ENCODE data around the gene OSBPL10.

OSBPL10 gene

GRCh38 chr3:31924610-31925270 lies 56.3 kb downstream of the OSBPL10 start:
- no peak for DNase-seq (ENCODE audit: low read depth)

DNA sequence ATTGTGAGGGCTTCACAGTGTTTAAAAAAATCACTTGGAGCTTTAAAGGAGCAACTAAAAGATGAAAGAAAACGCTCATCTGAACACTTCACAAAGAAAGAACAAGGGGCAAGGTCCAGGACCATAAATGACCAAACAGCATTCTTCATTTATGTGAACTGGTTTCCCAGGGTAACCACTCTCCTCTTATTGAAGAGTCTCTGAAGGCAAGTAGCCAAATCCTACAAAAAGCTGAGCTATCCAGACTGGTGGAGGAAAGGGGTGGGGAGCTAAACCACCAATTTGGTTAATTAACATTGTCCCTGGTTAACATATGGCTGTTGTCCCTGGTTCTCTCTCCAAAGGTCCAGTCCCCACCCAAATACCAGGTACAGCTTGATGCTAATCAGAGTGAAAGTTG lies 58.1 kb downstream of the OSBPL10 start:
- no peak for DNase-seq (ENCODE audit: low read depth)

GRCh38 chr3:31921837-31922236 lies 59.2 kb downstream of the OSBPL10 start:
- no peak for DNase-seq (ENCODE audit: low read depth)

DNA sequence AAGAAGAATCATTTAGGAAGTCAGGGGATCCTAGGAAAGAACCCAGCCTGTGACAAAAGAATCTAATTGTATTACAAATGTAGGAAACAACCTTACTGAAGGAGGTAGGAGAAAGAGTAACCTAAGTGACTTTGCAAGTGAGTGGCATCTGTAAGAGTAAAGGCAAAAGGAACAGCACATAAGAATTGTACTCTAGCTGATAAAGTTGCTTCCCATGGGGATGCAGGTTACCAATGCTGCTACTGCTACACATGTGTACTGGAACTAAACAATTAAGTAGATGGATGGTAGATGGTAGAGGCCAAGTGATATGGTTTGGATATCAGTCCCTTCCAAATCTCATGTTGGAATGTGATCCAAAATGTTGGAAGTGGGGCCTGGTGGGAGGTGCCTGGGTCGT lies 60.8 kb downstream of the OSBPL10 start:
- no peak for DNase-seq (ENCODE audit: low read depth)

DNA sequence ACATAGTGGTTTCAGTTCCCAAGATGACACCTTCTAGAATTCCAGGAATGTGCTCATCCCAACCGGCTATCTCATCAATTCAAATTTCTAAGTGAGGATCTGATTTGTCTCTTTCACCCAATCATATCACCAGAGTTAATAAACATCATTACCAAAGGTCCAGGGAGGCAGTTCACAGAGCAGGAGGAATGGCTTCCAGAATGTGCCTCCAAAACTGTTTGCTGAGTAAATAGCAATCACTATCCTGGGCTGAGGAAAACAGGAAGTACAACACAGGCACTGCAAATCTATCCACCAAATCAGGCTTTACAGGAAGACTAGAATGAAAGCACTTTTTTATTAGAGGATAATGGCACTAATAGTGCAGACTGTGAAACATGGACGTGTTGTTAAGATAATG lies 61.5 kb downstream of the OSBPL10 start:
- DNase-seq (ENCODE audit: low read depth), result no peak

DNA sequence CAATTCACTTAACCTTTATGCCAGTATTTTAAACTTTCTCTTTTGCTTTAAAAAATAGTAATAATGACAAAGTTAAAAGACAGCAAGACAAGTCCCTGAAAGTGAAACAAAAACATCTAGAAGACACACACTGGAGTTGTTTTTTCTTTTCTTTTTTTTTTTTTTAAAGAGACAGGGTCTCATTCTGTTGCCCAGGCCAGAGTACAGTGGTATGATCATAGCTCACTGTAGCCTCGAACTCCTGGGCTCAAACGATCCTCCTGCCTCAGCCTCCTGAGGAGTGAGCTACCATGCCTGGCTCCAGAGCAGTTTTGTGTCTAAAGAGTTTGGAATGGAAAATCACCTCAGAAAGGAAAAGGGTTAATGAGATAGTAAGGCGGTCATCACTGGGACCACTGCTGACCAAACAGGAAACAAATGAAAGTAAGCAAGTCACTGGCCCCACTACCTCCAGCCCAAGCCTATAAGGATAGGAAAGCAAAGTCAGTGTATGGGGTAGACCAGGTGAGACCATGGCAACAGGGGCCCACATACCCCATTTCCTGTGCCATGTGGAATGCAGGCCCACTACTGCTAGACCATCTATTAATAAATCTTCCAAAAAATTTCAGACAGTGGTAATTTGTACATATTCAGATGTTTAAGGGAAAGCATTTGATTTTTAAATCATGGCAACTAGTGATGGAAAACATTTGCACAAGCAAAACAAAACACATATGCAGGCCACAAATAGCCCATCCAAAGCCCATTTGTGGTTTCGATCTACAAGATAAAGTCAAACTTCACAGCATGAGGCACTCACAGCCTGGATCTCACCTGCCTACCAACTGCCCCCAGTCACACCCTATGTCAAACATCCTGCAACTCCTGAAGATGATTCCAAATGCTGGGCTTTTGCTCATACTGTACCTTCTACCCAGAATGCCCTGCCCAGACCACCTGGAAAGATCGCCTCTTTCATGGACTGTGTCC lies 62.6 kb downstream of the OSBPL10 start:
- no peak for DNase-seq (ENCODE audit: low read depth)

DNA sequence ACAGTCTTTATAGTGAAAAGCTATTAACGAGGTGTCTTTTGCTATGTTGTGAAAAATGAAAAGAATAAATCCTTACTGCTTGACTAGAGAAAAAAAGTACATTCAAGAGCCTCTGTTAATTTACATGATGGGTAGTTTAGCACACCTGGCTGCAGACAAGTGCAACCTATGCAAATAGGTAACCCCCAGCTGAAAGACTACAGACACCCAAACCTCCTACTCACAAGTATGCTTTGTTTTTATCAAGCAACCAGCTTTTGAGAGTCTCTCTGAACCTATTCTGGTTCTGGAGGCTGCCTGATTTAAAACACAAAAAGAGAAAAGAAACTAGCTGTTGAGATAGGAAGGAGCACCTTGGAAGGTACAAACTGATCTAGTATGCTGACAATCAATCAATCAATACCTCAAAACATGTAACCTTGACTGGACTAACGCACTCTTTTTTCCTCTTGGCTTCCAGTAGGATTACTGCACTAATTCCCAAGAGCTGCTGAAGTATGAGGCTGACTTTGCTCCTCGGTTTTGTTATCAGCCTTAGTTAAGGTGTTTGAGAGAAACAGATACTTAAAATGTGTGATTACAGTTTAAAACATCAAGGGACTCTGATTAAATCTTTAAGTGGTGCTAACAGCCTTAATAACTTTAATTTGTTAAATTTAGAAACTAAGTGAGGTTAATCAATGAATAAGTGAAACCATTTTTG lies 63.6 kb downstream of the OSBPL10 start:
- no peak for DNase-seq (ENCODE audit: low read depth)

GRCh38 chr3:31911643-31912042 lies 69.4 kb downstream of the OSBPL10 start:
- DNase-seq (ENCODE audit: low read depth), result no peak

DNA sequence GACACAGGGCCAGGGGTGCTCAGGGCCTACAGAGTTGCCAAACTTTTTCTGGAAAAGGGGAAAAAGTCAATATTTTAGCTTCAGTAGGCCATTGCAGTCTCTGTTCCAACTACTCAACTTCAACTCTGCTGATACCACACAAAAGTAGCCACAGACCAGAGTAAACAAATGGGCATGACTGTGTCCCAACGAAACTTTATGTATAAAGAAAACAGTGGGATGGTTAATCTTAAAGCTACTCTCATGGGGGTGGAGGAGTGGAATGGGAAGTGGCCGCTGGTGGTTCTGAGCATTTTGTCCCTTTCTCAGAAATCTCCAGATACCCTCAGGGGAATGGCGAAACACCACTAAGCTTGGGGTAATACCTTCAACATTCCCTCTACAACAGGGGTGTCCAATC lies 69.9 kb downstream of the OSBPL10 start:
- no peak for DNase-seq (ENCODE audit: low read depth)

GRCh38 chr3:31909455-31909854 lies 71.6 kb downstream of the OSBPL10 start:
- DNase-seq (ENCODE audit: low read depth), result no peak

DNA sequence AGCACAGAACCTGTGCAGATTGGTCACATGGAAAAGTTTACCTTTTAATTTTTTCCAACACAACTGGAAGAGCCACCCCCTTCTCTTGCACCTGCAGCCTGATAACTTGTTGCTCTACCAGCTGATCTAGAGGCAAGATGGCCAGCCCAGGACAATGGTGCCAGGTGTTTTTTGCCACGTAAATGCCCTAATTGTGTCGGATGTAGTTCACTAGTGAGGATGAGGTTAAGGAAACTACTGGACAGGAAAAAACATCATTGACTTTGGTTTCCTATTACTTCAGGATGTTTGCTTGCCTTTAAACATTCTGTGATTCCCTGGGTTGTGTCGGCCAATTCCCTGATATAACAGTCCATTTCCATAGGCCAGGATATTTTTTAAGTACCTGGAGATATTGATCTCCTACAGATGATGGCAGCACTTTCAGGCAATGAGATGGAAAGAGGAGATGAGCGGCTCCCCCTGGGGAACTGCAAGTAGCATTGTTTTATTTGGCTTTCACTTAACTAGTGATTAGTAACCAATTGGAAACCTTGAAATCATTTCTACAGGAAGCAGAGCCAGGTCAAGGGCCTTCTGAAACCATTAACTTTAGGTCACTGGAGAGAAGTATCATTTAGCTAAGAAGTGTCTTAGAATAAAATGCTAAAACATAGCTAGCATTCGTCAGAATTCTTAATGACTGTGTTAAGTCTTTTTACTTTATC lies 72.5 kb downstream of the OSBPL10 start:
- peak; percentile 38 for DNase-seq (ENCODE audit: low read depth)

- DNase-seq (ENCODE audit: low read depth), result no peak
These were observed 74.9 kb downstream of the OSBPL10 start for GRCh38 chr3:31906182-31906581.

GRCh38 chr3:31903686-31904431 lies 77.2 kb downstream of the OSBPL10 start:
- DNase-seq (ENCODE audit: low read depth), result no peak

GRCh38 chr3:31900583-31900982 lies 80.5 kb downstream of the OSBPL10 start:
- DNase-seq (ENCODE audit: low read depth), result no peak

- no peak for DNase-seq (ENCODE audit: low read depth)
These were observed 84.2 kb downstream of the OSBPL10 start for GRCh38 chr3:31896648-31897433.

- no peak for DNase-seq (ENCODE audit: low read depth)
These were observed 85.0 kb downstream of the OSBPL10 start for GRCh38 chr3:31896026-31896425.

DNA sequence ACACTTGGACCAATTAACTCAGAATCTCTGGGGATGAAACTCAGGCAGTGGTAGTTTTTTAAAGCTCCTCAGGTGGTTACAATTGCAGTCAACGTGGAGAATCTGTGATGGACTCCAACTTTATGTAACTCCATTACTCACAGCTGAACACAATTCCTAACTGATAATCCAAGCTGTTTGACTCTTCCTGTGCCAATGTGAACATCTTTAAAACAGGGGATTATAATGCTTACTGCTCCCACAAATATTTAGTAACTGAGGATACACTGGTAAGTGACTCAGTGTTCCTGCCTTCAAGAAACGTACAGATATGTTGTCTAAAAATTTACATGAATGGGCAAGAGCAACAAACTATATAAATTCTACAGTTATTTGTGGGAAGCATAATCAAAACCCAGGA lies 85.6 kb downstream of the OSBPL10 start:
- DNase-seq (ENCODE audit: low read depth), result no peak

DNA sequence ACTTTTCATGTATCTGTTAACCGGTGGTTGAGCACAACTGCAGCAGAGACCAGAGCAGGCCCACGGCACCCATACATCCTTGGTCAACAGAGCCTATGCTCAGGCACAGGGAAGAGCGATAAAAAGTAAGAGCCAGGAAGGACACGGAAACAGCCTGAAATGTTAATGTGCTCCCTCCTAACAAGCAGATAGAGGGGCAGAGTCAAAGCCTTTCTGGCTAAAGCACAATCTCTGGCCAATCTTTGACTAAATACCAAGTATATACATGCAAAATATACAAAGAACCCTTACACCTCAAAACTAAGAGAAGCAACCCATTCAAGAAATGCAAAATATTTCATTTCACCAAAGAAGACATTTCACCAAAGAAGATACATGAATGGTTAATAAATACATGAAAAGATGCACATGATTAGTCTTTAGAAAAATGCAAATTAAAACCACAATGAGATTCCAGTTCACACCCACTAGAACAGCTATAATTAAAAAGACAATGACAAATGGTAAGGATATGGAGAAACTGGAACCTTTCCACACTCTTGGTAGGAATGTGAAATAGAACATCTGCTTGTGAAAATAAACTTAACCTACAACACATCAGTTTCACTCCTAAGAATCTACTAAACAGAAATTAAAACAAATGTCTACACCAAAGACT lies 88.0 kb downstream of the OSBPL10 start:
- peak; percentile 38 for DNase-seq (ENCODE audit: low read depth)

- no peak for DNase-seq (ENCODE audit: low read depth)
These were observed 88.6 kb downstream of the OSBPL10 start for GRCh38 chr3:31892500-31892899.

- no peak for DNase-seq (ENCODE audit: low read depth)
These were observed 89.1 kb downstream of the OSBPL10 start for GRCh38 chr3:31891876-31892455.
